ENCODE measurements around the gene FOXN4.

Gene FOXN4

DNA sequence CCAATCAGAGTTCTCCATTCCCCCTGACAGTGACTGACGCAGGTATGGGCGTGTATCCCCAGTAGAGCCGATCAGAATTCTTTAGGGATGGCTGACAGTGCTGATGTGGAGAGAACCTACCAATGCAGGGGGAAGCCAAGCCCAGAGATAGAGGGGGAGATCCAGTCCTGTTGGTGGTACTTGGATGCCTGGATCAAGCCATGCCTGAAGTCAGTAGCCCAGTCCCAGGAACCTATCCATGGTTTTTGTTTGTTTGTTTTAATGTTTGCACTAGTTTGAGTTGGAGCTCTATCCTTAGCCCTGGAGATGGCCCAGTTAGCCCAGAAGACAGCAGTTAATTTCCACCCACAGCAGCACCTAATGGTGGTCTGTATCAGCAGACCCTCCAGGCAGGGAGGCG, 40.2 kb downstream of the FOXN4 start:
- H3K27ac ChIP-seq (ENCODE audit: poor library complexity, severe bottlenecking), result no peak overlapping the region
- H3K9me3 ChIP-seq (ENCODE audit: severe bottlenecking), result no peaks in the 10 kb centered on the region
- DNase-seq (ENCODE audit: low spot score) (no peak), ATAC-seq (ENCODE audit: low read depth) (no peak)
- TF ChIP-seq, protein P1, sequence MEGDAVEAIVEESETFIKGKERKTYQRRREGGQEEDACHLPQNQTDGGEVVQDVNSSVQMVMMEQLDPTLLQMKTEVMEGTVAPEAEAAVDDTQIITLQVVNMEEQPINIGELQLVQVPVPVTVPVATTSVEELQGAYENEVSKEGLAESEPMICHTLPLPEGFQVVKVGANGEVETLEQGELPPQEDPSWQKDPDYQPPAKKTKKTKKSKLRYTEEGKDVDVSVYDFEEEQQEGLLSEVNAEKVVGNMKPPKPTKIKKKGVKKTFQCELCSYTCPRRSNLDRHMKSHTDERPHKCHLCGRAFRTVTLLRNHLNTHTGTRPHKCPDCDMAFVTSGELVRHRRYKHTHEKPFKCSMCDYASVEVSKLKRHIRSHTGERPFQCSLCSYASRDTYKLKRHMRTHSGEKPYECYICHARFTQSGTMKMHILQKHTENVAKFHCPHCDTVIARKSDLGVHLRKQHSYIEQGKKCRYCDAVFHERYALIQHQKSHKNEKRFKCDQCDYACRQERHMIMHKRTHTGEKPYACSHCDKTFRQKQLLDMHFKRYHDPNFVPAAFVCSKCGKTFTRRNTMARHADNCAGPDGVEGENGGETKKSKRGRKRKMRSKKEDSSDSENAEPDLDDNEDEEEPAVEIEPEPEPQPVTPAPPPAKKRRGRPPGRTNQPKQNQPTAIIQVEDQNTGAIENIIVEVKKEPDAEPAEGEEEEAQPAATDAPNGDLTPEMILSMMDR (IDR thresholded peaks at IDR 0.05; ENCODE audit: poor library complexity, severe bottlenecking), result no peak
- no peaks in the 10 kb centered on the region for H3K4me1 ChIP-seq (ENCODE audit: insufficient read depth, poor library complexity, severe bottlenecking)
- no peak overlapping the region for H3K4me3 ChIP-seq (ENCODE audit: severe bottlenecking)
- H3K36me3 ChIP-seq (ENCODE audit: low read depth), result no peaks in the 10 kb centered on the region
- H3K27me3 ChIP-seq (ENCODE audit: insufficient read depth, poor library complexity, severe bottlenecking), result no peaks in the 10 kb centered on the region

- H3K27me3 ChIP-seq (ENCODE audit: insufficient read depth, poor library complexity, severe bottlenecking), result no peaks in the 10 kb centered on the region
- H3K4me1 ChIP-seq (ENCODE audit: insufficient read depth, poor library complexity, severe bottlenecking), result no peaks in the 10 kb centered on the region
- H3K9me3 ChIP-seq (ENCODE audit: severe bottlenecking), result no peaks in the 10 kb centered on the region
- ATAC-seq (ENCODE audit: low read depth) (no peak), DNase-seq (ENCODE audit: low spot score) (no peak)
- H3K36me3 ChIP-seq (ENCODE audit: low read depth), result no peaks in the 10 kb centered on the region
- TF ChIP-seq, protein P1 (IDR thresholded peaks at IDR 0.05; ENCODE audit: poor library complexity, severe bottlenecking), result no peak
- H3K4me3 ChIP-seq (ENCODE audit: severe bottlenecking), result no peak overlapping the region
- no peak overlapping the region for H3K27ac ChIP-seq (ENCODE audit: poor library complexity, severe bottlenecking)
Measured at GRCh38 chr12:109267361-109267760, 41.7 kb downstream of the FOXN4 start.

- H3K27ac ChIP-seq (ENCODE audit: poor library complexity, severe bottlenecking), result no peak overlapping the region
- no peaks in the 10 kb centered on the region for H3K4me1 ChIP-seq (ENCODE audit: insufficient read depth, poor library complexity, severe bottlenecking)
- no peak overlapping the region for H3K4me3 ChIP-seq (ENCODE audit: severe bottlenecking)
- DNase-seq (ENCODE audit: low spot score), result no peak
- no peak for ATAC-seq (ENCODE audit: low read depth)
- no peaks in the 10 kb centered on the region for H3K27me3 ChIP-seq (ENCODE audit: insufficient read depth, poor library complexity, severe bottlenecking)
- TF ChIP-seq, protein P1 (IDR thresholded peaks at IDR 0.05; ENCODE audit: poor library complexity, severe bottlenecking), result no peak
- H3K36me3 ChIP-seq (ENCODE audit: low read depth), result no peaks in the 10 kb centered on the region
- no peaks in the 10 kb centered on the region for H3K9me3 ChIP-seq (ENCODE audit: severe bottlenecking)
Measured at GRCh38 chr12:109266106-109266879, 42.8 kb downstream of the FOXN4 start.

DNA sequence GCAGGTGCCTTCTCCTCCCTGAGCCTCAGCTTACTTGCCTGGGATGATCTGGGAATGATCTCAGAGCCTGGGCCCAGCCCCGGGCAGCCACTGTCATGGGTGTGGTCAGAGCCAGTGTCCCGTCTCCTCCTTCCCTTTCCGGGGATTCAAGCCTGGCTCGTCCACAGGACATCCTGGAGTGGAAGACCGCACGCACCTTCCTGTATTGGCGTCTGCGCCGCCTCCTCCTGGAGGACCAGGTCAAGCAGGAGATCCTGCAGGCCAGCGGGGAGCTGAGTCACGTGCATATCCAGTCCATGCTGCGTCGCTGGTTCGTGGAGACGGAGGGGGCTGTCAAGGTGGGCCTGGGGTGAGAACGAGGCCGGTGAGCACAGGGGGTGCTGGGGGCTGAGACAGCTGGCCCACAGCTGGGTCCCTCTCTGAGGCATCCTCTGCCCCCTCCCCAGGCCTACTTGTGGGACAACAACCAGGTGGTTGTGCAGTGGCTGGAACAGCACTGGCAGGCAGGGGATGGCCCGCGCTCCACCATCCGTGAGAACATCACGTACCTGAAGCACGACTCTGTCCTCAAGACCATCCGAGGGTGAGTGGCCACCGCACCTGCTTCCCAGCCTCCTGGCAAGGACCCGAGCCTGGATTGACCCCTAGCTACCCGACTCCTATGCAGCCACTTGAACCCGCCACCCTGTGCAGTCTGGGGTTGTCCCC, 44.0 kb downstream of the FOXN4 start:
- TF ChIP-seq, protein P1 (IDR thresholded peaks at IDR 0.05; ENCODE audit: poor library complexity, severe bottlenecking), result no peak

More for the DNA sequence above, 44.0 kb downstream of the FOXN4 start:
- Histone ChIP-seq H3K4me1 (ENCODE audit: insufficient read depth, poor library complexity, severe bottlenecking) (no peaks in the 10 kb centered on the region), H3K27ac (ENCODE audit: poor library complexity, severe bottlenecking) (no peak overlapping the region), H3K9me3 (ENCODE audit: severe bottlenecking) (no peaks in the 10 kb centered on the region), H3K27me3 (ENCODE audit: insufficient read depth, poor library complexity, severe bottlenecking) (no peaks in the 10 kb centered on the region), H3K4me3 (ENCODE audit: severe bottlenecking) (no peak overlapping the region), H3K36me3 (ENCODE audit: low read depth) (no peaks in the 10 kb centered on the region)
- ATAC-seq (ENCODE audit: low read depth) (no peak), DNase-seq (ENCODE audit: low spot score) (no peak)

Data from RWPE2 (cell line).